ENCODE data around the gene NR3C2.
"Not testable (repeated sequence)": the region's sequence is repeated elsewhere in the genome, so short reads cannot be mapped to it uniquely, and the experiment has no call there.

The NR3C2 gene

GRCh38 chr4:148090029-148090428 lies 352.2 kb downstream of the NR3C2 start:
- no peak for DNase-seq (ENCODE audit: low read depth)
- no peak overlapping the region for H3K4me3 ChIP-seq (ENCODE audit: low read depth, low read length)
- TF ChIP-seq CTCF (IDR thresholded peaks at IDR 0.05; ENCODE audit: insufficient read depth, low read depth, low read length, missing control alignments): no peak

- no peak overlapping the region for H3K4me3 ChIP-seq (ENCODE audit: low read depth, low read length)
- no peak for TF ChIP-seq CTCF (IDR thresholded peaks at IDR 0.05; ENCODE audit: insufficient read depth, low read depth, low read length, missing control alignments)
- no peak for DNase-seq (ENCODE audit: low read depth)
Observed at GRCh38 chr4:148089624-148090023, 352.6 kb downstream of the NR3C2 start.

DNA sequence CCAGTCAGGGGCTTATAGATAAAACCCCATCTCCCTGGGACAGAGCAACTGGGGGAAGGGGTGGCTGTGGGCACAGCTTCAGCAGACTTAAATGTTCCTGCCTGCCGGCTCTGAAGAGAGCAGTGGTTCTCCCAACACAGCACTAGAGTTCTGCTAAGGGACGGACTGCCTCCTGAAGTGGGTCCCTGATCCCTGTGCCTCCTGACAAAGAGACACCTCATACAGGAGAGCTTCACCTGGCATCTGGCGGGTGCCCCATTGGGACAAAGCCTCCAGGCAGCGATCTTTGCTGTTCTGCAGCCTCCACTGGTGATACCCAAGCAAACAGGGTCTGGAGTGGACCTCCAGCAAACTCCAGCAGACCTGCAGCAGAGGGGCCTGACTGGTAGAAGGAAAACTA lies 359.1 kb downstream of the NR3C2 start:
- not testable (repeated sequence) for DNase-seq (ENCODE audit: low read depth); H3K4me3 ChIP-seq (ENCODE audit: low read depth, low read length)

- no peak for TF ChIP-seq CTCF (IDR thresholded peaks at IDR 0.05; ENCODE audit: insufficient read depth, low read depth, low read length, missing control alignments)
- no peak overlapping the region for H3K4me3 ChIP-seq (ENCODE audit: low read depth, low read length)
- no peak for DNase-seq (ENCODE audit: low read depth)
Observed at GRCh38 chr4:148081745-148082144, 360.5 kb downstream of the NR3C2 start.

DNA sequence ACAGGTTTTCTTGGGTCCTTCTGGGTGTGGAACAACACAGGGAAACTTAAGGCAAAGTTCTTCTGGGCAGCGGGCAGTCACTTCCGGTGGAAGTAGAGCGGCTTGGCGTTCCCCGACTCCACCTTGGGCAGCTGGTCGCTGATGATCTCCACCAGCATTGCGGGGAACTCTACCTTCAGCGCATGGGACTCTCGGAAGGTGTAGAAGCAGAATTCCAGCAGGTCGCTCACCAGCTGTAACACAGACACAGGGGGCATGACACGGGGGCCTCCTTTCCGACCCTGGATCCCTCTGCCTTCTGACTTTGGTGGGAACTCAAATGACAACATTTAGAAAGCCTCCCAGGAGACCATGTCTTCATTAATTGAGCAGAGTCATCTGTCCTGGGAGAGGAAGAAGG lies 360.9 kb downstream of the NR3C2 start:
- no peak for TF ChIP-seq CTCF (IDR thresholded peaks at IDR 0.05; ENCODE audit: insufficient read depth, low read depth, low read length, missing control alignments)
- no peak for DNase-seq (ENCODE audit: low read depth)
- no peak overlapping the region for H3K4me3 ChIP-seq (ENCODE audit: low read depth, low read length)

- DNase-seq (ENCODE audit: low read depth): no peak
- no peak for TF ChIP-seq CTCF (IDR thresholded peaks at IDR 0.05; ENCODE audit: insufficient read depth, low read depth, low read length, missing control alignments)
- no peak overlapping the region for H3K4me3 ChIP-seq (ENCODE audit: low read depth, low read length)
Observed at GRCh38 chr4:148079961-148080360, 362.3 kb downstream of the NR3C2 start.

- TF ChIP-seq CTCF (IDR thresholded peaks at IDR 0.05; ENCODE audit: insufficient read depth, low read depth, low read length, missing control alignments): no peak
- DNase-seq (ENCODE audit: low read depth): no peak
- H3K4me3 ChIP-seq (ENCODE audit: low read depth, low read length): no peak overlapping the region
Observed at GRCh38 chr4:148078061-148078460, 364.2 kb downstream of the NR3C2 start.

DNA sequence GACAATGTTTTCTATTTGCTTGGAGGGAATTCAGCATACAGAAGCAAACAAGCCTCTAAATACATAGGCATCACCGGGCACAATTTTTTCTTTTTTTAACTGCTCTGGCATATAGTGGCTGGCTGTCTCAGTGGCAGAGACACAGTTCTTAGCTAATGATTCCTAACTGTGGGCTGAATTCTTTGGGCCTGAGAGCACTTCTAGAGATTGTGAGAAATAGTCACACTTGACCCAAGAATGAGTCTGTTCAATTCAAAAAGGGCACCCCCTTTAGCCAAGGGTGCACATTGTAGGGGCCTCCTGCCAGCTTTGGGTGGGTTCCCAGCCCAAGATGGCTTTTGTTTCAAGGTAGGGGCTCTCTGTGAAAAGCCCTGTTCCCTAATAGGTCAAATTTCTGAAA lies 364.6 kb downstream of the NR3C2 start:
- no peak for DNase-seq (ENCODE audit: low read depth)
- no peak for TF ChIP-seq CTCF (IDR thresholded peaks at IDR 0.05; ENCODE audit: insufficient read depth, low read depth, low read length, missing control alignments)

More for the DNA sequence above, 364.6 kb downstream of the NR3C2 start:
- no peak overlapping the region for H3K4me3 ChIP-seq (ENCODE audit: low read depth, low read length)
